K562 (cell line): ENCODE results near the gene FBXO36. TPM values are rescaled to one million over a fixed set of nuclear protein-coding genes. Genes with fewer than 3 reads are reported as not detected.
A peak's percentile ranks its signal among the peaks of the same experiment; 100 is the strongest.

Experiments used
- ATAC-seq: fragments of 200-7000 bp; cut with Tn5 transposase; 3 replicates; pipeline ENCODE4 v1.9.1; 2020; ENCODE audit warnings: moderate library complexity
- BruUV-seq: library from RNA; stranded (reverse); fragments of 400-500 nt; replicated peaks from 2 replicates; lab custom pipeline; 2021; lab: Mats Ljungman, UMichigan
- CTCF ChIA-PET: fragments of 300-600 bp; formaldehyde crosslinking; extraction: SDS; loops from one replicate; lab custom pipeline; 2021; ENCODE audit warnings: low intra/inter-chr PET ratio; lab: Yijun Ruan, JAX
- POLR2A ChIA-PET: fragments of 300-600, 350-650 bp; sonication (Branson Sonifier 250); formaldehyde crosslinking; extraction: SDS; loops from one replicate; lab custom pipeline; 2021; ENCODE audit warnings: antibody characterized with exemption, inconsistent platforms; lab: Yijun Ruan, JAX
- DNase-seq, 4 experiments: peaks; one replicate each; pipeline versions ENCODE4 v3.0.0 to v3.0.0-alpha.2; 2011 to 2018; ENCODE audit warnings: low spot score in 3 of 4, mixed read lengths in 3 of 4; ENCODE audit errors: extremely low read depth in 1 of 4
- FAIRE-seq: peaks from 2 replicates; lab custom pipeline; 2011; peaks lifted over from hg19 to GRCh38; lab: Jason Lieb, UNC
- H2AFZ ChIP-seq: 2 replicates; pipeline ENCODE4 v1.6.0; 2011; ENCODE audit warnings: low read depth, low read length, control low read depth, inconsistent platforms
- H3K27ac ChIP-seq: fragments of 200-600 bp; 3 replicates; pipeline ENCODE4 v1.8.0; 2011; ENCODE audit warnings: low read depth, mild to moderate bottlenecking, control low read depth, inconsistent platforms, low read length, moderate library complexity, mixed read lengths; ENCODE audit errors: extremely low read depth
- H3K27me3 ChIP-seq, 2 experiments: fragments of 300-600 bp in 1 of 2; 2 replicates in 1 of 2; 3 replicates in 1 of 2; pipeline versions ENCODE4 v1.6.0 to v1.8.0; 2011; ENCODE audit warnings: inconsistent platforms in 2 of 2, low read length in 2 of 2, mild to moderate bottlenecking in 1 of 2, mixed read lengths in 1 of 2, moderate library complexity in 1 of 2; ENCODE audit not compliant: control insufficient read depth in 2 of 2, insufficient read depth in 2 of 2
- H3K36me3 ChIP-seq: fragments of 300-600 bp; 3 replicates; pipeline ENCODE4 v1.8.0; 2011; ENCODE audit warnings: mild to moderate bottlenecking, low read length, inconsistent platforms; ENCODE audit not compliant: control insufficient read depth, insufficient read depth
- H3K4me1 ChIP-seq, 2 experiments: fragments of 200-600 bp in 1 of 2; replicated peaks in 1 of 2; 2 replicates in 1 of 2; 3 replicates in 1 of 2; pipeline versions ENCODE4 v1.5.1 to v1.8.0; 2011; ENCODE audit warnings: inconsistent platforms in 2 of 2, low read length in 2 of 2, mild to moderate bottlenecking in 1 of 2, mixed read lengths in 1 of 2, moderate library complexity in 1 of 2; ENCODE audit not compliant: control insufficient read depth in 2 of 2, insufficient read depth in 2 of 2
- H3K4me2 ChIP-seq: 2 replicates; pipeline ENCODE4 v1.6.1; 2011; ENCODE audit warnings: low read length, control low read depth, inconsistent platforms, mixed read lengths; ENCODE audit not compliant: insufficient read depth
- H3K4me3 ChIP-seq: fragments of 200-600 bp; sonication (generic), shearing (Covaris generic); 2 replicates; pipeline ENCODE4 v1.5.1; 2016; ENCODE audit warnings: control low read depth, inconsistent platforms
- H3K79me2 ChIP-seq: fragments of 200-600 bp; 3 replicates; pipeline ENCODE4 v1.8.0; 2011; ENCODE audit warnings: low read length, inconsistent platforms; ENCODE audit not compliant: control insufficient read depth, insufficient read depth
- H3K9ac ChIP-seq, 2 experiments: 2 replicates each; pipeline versions ENCODE4 v1.6.0 to v1.6.1; 2011; ENCODE audit warnings: low read depth in 2 of 2, low read length in 2 of 2, control low read depth in 1 of 2, inconsistent platforms in 1 of 2, mild to moderate bottlenecking in 1 of 2, mixed read lengths in 1 of 2; ENCODE audit not compliant: insufficient read depth in 1 of 2
- H3K9me1 ChIP-seq: one replicate; pipeline ENCODE4 v1.6.0; 2011; ENCODE audit warnings: inconsistent platforms, mild to moderate bottlenecking, low read length, moderate library complexity; ENCODE audit not compliant: control insufficient read depth, insufficient read depth
- H3K9me3 ChIP-seq: replicated peaks from 2 replicates; pipeline ENCODE4 v1.5.1; 2011; ENCODE audit warnings: low read depth, low read length, inconsistent platforms; ENCODE audit not compliant: control insufficient read depth, insufficient read depth
- H4K20me1 ChIP-seq: replicated peaks from 2 replicates; pipeline ENCODE4 v1.6.1; 2011; ENCODE audit warnings: low read length, inconsistent platforms, mixed read lengths; ENCODE audit not compliant: control insufficient read depth, insufficient read depth
- ELF2 ChIP-seq: fragments of 250-450 bp; sonication (Bioruptor Pico); IDR thresholded peaks from 2 replicates; pipeline ENCODE4 v1.5.0; 2021; ENCODE audit warnings: mild to moderate bottlenecking
- NFYB ChIP-seq: IDR thresholded peaks from 2 replicates; pipeline ENCODE4 v1.6.1; 2011; ENCODE audit warnings: mild to moderate bottlenecking, moderate library complexity; ENCODE audit not compliant: insufficient read length; ENCODE audit errors: extremely low read depth
- PKNOX1 ChIP-seq: fragments of 450-650 bp; IDR thresholded peaks from 2 replicates; pipeline ENCODE4 v1.6.1; 2016
- PRDM10 ChIP-seq: fragments of 450-650 bp; IDR thresholded peaks from 2 replicates; pipeline ENCODE4 v1.6.1; 2018; ENCODE audit not compliant: partially characterized antibody
- SRSF7 ChIP-seq: fragments of 200-400 bp; formaldehyde crosslinking; optimal IDR thresholded peaks from 2 replicates; pipeline ENCODE3; 2017; ENCODE audit warnings: mild to moderate bottlenecking, low read depth, low read length
- ZNF384 ChIP-seq: IDR thresholded peaks from 2 replicates; pipeline ENCODE4 v1.6.1; 2012; ENCODE audit warnings: low read depth, low read length, improper control_type of control experiment
- WGBS: fragments of 100-300 bp; shearing (Covaris generic); methylation state at CpG from one replicate; pipeline ENCODE4 v1.1.6; 2016; ENCODE audit warnings: low coverage, mixed read lengths; ENCODE audit not compliant: insufficient coverage; ENCODE audit errors: missing lambda C conversion rate; 5-methylcytosine and 5-hydroxymethylcytosine counted together
- in situ Hi-C: fragments of 300-500 bp; cut with MboI; formaldehyde crosslinking; loops from 4 replicates; pipeline ENCODE4 v1.15.0; 2018; ENCODE audit warnings: inconsistent platforms, mixed read lengths
- intact Hi-C: fragments of 100-400 bp; cut with micrococcal nuclease; formaldehyde crosslinking; loops from 2 replicates; pipeline ENCODE4 v1.14.2; 2022
- polyA plus RNA-seq, 8 experiments: library from polyadenylated mRNA; depleted of rRNA in 4 of 8; stranded (reverse) in 5 of 8; unstranded in 3 of 8; fragments of >200 nt; fragmentation: Nextera tagmentation in 2 of 8; fragmentation: Illumina TruSeq in 1 of 8; extraction: Ambion mirVana in 2 of 8; extraction: Trizol in 1 of 8; gene quantifications; 2 replicates each; pipeline versions ENCODE4 v1.2.1 to v1.2.3, GENCODE V29; 2011 to 2014; ENCODE audit warnings: inconsistent platforms in 1 of 8, missing spikeins in 1 of 8
- total RNA-seq, 7 experiments: library from RNA; depleted of rRNA in 6 of 7; stranded (reverse); fragments of >200 nt in 6 of 7; fragmentation: Illumina TruSeq in 2 of 7; extraction: Trizol in 2 of 7; gene quantifications; 2 replicates each; pipeline versions ENCODE4 v1.2.1 to v1.2.3, GENCODE V29; 2011 to 2021; ENCODE audit warnings: low replicate concordance in 1 of 7

FBXO36 gene
- total and polyA plus RNA-seq, 9 of the 15 experiments (the other 6 are each of a cell fraction or from before 2014, with no cell fraction given): 0.40 to 0.91 (median 0.58) TPM

DNA sequence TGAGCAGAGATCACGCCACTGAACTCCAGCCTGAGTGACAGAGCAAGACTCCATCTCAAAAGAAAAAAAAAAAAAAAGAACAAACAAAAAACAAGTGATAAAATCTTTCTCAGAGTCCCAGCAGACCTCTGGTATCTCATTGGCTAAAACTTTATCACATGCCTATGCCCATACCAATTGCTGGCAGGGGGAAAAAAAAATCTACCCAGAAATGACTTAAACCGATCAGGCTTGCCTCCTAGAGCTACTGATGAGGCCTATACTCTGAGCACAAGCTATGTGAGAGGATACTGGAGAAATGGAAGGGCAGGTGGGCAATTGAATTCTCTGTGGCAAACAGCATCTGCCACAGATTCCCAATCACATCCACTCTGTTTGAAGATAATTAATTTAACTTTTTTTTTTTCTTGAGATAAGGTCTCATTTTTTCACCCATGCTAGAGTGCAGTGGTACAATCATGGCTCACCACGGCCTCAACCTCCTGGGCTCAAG is 49.0 kb downstream of the FBXO36 start:
- Histone ChIP-seq H3K4me3 (no peak overlapping the region), H3K4me2 (no peak overlapping the region), H3K9ac (no peak overlapping the region), H3K4me1 (no peaks in the 10 kb centered on the region; a peak in 1 of 5 replicates), H4K20me1 (no peaks in the 10 kb centered on the region), H3K36me3 (no peaks in the 10 kb centered on the region), H3K9me1 (no peaks in the 10 kb centered on the region), H3K27ac (no peak overlapping the region), H3K79me2 (no peaks in the 10 kb centered on the region), H3K9me3 (no peaks in the 10 kb centered on the region), H2AFZ (no peak overlapping the region), H3K27me3 (no peaks in the 10 kb centered on the region)
- no TSS peak for BruUV-seq
- no peak for DNase-seq
- TF ChIP-seq PRDM10 (peak; percentile 88), SRSF7 (no peak), ELF2 (no peak), PKNOX1 (peak; percentile 73), NFYB (peak; percentile 27), ZNF384 (peak; percentile 31; the same call in 1 of the 2 replicates)
- FAIRE-seq: no peak
- WGBS: 42% methylated on average over 3 of the region's 3 CpGs
- CTCF ChIA-PET: no interaction called here
- in situ Hi-C loops (no loop called here), intact Hi-C loops (loop anchor here (5.0 kb wide), 1 partner anchor 49 kb away; the partner anchor contains the start of genes FBXO36 and TRIP12)
- ATAC-seq: peak; percentile 33; the same call in 1 of the 3 replicates
- POLR2A ChIA-PET: interaction anchor here (0.7 to 0.9 kb wide), 2 partner anchors 10 to 13 kb away, joined by 3 to 4 read pairs; no protein-coding TSS in a partner anchor
